GM11168 (cell line): ENCODE results near the gene ATP1B3.
"Not testable (repeated sequence)": the region's sequence is repeated elsewhere in the genome, so short reads cannot be mapped to it uniquely, and the experiment has no call there.

Experiments used
- in situ Hi-C: fragments of 300-500 bp; cut with MboI; formaldehyde crosslinking; loops from one replicate; pipeline ENCODE4 v1.12.0; 2022; ENCODE audit warnings: low sequenced_read_pairs; ENCODE audit not compliant: unreplicated experiment

The ATP1B3 gene

GRCh38 chr3:141859651-141860050 lies 16.8 kb upstream of the ATP1B3 start:
- in situ Hi-C loops = no loop called here

- in situ Hi-C loops = no loop called here
Observed at GRCh38 chr3:141860086-141860669, 16.3 kb upstream of the ATP1B3 start.

- in situ Hi-C loops = no loop called here
Observed at GRCh38 chr3:141860766-141861513, 15.5 kb upstream of the ATP1B3 start.

GRCh38 chr3:141862279-141862816 lies 14.1 kb upstream of the ATP1B3 start:
- in situ Hi-C loops = no loop called here

GRCh38 chr3:141863491-141863890 lies 13.0 kb upstream of the ATP1B3 start:
- in situ Hi-C loops = no loop called here

GRCh38 chr3:141864281-141864970 lies 12.0 kb upstream of the ATP1B3 start:
- in situ Hi-C loops = no loop called here

- in situ Hi-C loops = no loop called here
Observed at GRCh38 chr3:141865101-141865500, 11.3 kb upstream of the ATP1B3 start.

- in situ Hi-C loops = no loop called here
Observed at GRCh38 chr3:141870091-141870687, 6.3 kb upstream of the ATP1B3 start.

- in situ Hi-C loops = no loop called here
Observed at GRCh38 chr3:141875374-141875892, 1.0 kb upstream of the ATP1B3 start.

- in situ Hi-C loops = no loop called here
Observed at GRCh38 chr3:141875893-141876380, 506 bp upstream of the ATP1B3 start.

GRCh38 chr3:141876891-141877621 lies 613 bp downstream of the ATP1B3 start:
- in situ Hi-C loops = no loop called here

GRCh38 chr3:141877911-141878310 lies 1.5 kb downstream of the ATP1B3 start:
- in situ Hi-C loops = no loop called here

GRCh38 chr3:141878326-141878725 lies 1.9 kb downstream of the ATP1B3 start:
- in situ Hi-C loops = no loop called here

- in situ Hi-C loops = no loop called here
Observed at GRCh38 chr3:141878817-141879216, 2.4 kb downstream of the ATP1B3 start.

GRCh38 chr3:141881702-141882101 lies 5.3 kb downstream of the ATP1B3 start:
- in situ Hi-C loops = no loop called here

GRCh38 chr3:141887051-141887450 lies 10.6 kb downstream of the ATP1B3 start:
- in situ Hi-C loops = no loop called here

GRCh38 chr3:141888548-141888947 lies 12.1 kb downstream of the ATP1B3 start:
- in situ Hi-C loops = not testable (repeated sequence)

- in situ Hi-C loops = no loop called here
Observed at GRCh38 chr3:141894524-141895176, 18.2 kb downstream of the ATP1B3 start.

- in situ Hi-C loops = no loop called here
Observed at GRCh38 chr3:141895731-141896130, 19.3 kb downstream of the ATP1B3 start.
